Measurements from ENCODE around the gene TXN.
"Not testable (repeated sequence)": the region's sequence is repeated elsewhere in the genome, so short reads cannot be mapped to it uniquely, and the experiment has no call there.

The TXN gene

GRCh38 chr9:110213413-110214044, 42.8 kb downstream of the TXN start:
- no peak for DNase-seq (ENCODE audit: low read depth in 2 of 2)

DNA sequence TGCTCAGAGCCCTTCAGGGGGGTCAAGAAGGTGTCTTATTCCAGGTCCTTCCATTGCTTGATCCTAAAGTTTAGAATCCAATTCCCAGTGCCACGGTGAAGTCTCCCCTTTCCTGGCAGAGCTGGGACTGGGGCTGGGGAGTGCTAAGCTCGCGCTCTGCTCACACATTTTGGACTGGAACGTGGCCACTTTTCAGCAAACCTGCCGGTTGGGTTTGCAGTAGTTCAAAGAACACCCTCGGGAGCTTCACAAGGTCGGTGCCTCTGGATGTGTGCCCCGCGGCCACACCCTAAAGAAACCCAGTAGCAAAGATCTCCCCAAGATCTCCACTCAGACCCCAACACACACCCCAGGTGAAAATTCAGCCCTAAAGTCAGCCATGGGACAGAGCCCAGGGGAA, 48.3 kb downstream of the TXN start, which contains the start of gene C9orf152:
Gene C9orf152 (minus strand): TSS at position 129 of the 400 bp plus-strand sequence. CDS start 580 bp downstream, outside the sequence.
- DNase-seq (ENCODE audit: low read depth in 2 of 2): no peak

GRCh38 chr9:110207071-110207641, 49.2 kb downstream of the TXN start:
- no peak for DNase-seq (ENCODE audit: low read depth in 2 of 2)

DNA sequence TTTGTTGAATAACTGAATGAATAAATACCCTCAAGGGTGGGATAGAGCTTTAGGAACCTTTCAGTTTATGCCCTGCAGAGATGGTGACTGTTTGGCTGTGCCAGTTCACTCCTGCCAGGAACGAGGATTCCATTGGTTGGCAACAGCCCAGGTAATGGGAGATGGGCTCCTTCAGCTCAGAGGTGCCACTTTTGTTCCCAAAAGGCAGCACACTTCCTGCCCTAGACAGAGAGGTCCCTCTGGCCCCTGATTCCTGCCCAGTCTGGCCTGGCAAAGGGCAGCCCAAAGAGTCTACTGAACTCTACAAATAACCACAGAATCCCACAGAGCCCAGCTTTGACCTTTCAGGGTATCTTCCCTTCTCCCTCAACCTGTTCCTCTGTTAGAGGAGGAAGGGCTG, 49.9 kb downstream of the TXN start:
- no peak for DNase-seq (ENCODE audit: low read depth in 2 of 2)

- DNase-seq (ENCODE audit: low read depth in 2 of 2): not testable (repeated sequence)
Observed at GRCh38 chr9:110205612-110206011, 50.7 kb downstream of the TXN start.

GRCh38 chr9:110202232-110202631, 54.1 kb downstream of the TXN start:
- no peak for DNase-seq (ENCODE audit: low read depth in 2 of 2)

GRCh38 chr9:110199643-110200042, 56.7 kb downstream of the TXN start:
- no peak for DNase-seq (ENCODE audit: low read depth in 2 of 2)

DNA sequence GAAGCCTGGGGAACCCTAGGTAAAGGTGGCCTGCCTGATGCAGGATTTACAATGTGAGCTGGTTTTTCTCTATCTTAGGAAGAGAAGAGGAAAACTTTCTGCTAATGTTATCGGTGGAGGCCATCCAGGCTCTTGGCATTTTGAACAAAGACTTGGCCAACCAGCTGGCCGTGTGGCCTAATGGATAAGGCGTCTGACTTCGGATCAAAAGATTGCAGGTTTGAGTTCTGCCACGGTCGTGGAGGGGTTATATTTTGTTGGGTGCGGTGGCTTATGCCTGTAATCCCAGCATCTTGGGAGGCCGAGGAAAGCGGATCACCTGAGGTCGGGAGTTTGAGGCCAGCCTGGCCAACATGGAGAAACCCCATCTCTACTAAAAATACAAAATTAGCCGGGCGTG, 58.0 kb downstream of the TXN start:
- no peak for DNase-seq (ENCODE audit: low read depth in 2 of 2)

DNA sequence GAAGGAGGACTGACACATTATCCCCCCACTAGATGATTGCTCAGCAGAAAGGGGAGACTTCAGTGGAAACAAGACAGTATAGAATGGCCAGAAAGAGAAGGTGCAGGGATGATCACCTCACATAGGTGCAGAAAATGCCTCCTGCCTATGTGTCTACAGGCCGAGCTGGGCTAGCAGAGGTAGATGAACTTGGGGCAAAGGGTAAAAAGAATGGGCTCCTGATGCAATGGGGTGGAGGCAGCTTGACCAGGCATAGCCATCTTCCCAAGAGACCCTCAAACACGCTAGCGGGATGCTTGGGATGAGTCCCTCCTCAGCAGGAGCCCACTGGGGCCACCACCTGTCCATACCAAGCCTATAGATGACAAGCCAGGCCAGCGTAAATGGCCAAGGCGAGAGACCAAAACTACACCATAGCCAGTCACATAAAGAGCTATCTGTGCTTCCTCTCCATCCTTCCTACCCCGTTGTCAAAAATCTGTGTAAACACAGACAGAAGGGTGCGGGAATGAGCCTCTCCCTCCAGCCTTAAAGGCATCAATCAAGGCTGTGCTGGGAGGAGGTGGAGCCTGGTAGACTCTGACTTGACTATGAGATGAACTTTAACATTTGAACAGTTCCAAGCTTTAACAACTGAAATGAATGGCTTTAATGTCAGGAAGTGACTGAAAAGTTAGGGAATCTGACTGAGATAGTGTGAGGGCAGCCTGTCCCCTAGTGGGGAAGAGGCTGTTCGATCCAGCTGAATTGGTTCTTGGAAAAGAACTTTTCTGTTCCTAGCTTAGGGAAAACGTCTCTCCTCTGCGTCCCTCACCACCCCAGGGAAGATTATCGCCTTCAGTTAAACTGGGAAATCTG, 58.7 kb downstream of the TXN start:
- no peak for DNase-seq (ENCODE audit: low read depth in 2 of 2)

- DNase-seq (ENCODE audit: low read depth in 2 of 2): not testable (repeated sequence)
Observed at GRCh38 chr9:110196084-110196499, 60.2 kb downstream of the TXN start.

All from activated CD8-positive, alpha-beta memory T cell treated with anti-CD3 and anti-CD28 coated beads for 4 hours (primary cell).